Measurements from ENCODE around the gene ITPR1.

Gene ITPR1

GRCh38 chr3:4690277-4690676 lies 197.1 kb downstream of the ITPR1 start:
- DNase-seq = no peak

GRCh38 chr3:4693620-4694019 lies 200.5 kb downstream of the ITPR1 start:
- no peak for DNase-seq

GRCh38 chr3:4695846-4696245 lies 202.7 kb downstream of the ITPR1 start:
- no peak for DNase-seq

- no peak for DNase-seq
These were observed 203.1 kb downstream of the ITPR1 start for GRCh38 chr3:4696266-4696665.

GRCh38 chr3:4698125-4698821 lies 205.1 kb downstream of the ITPR1 start:
- DNase-seq = no peak

- no peak for DNase-seq
These were observed 209.9 kb downstream of the ITPR1 start for GRCh38 chr3:4703054-4703480.

- DNase-seq = no peak
These were observed 211.4 kb downstream of the ITPR1 start for GRCh38 chr3:4704552-4704951.

GRCh38 chr3:4707324-4707723 lies 214.2 kb downstream of the ITPR1 start:
- no peak for DNase-seq

- no peak for DNase-seq
These were observed 215.1 kb downstream of the ITPR1 start for GRCh38 chr3:4708230-4708629.

- DNase-seq = no peak
These were observed 216.2 kb downstream of the ITPR1 start for GRCh38 chr3:4709341-4709740.

- DNase-seq = no peak
These were observed 217.0 kb downstream of the ITPR1 start for GRCh38 chr3:4710191-4710590.

- DNase-seq = no peak
These were observed 218.5 kb downstream of the ITPR1 start for GRCh38 chr3:4711680-4711992.

- no peak for DNase-seq
These were observed 219.0 kb downstream of the ITPR1 start for GRCh38 chr3:4712109-4712508.

- DNase-seq = no peak
These were observed 220.9 kb downstream of the ITPR1 start for GRCh38 chr3:4714045-4714444.

GRCh38 chr3:4716266-4716665 lies 223.1 kb downstream of the ITPR1 start:
- no peak for DNase-seq

- no peak for DNase-seq
These were observed 223.7 kb downstream of the ITPR1 start for GRCh38 chr3:4716706-4717362.

- no peak for DNase-seq
These were observed 224.2 kb downstream of the ITPR1 start for GRCh38 chr3:4717363-4717740.

- no peak for DNase-seq
These were observed 225.1 kb downstream of the ITPR1 start for GRCh38 chr3:4718179-4718736.

GRCh38 chr3:4719046-4719501 lies 225.9 kb downstream of the ITPR1 start:
- no peak for DNase-seq

- no peak for DNase-seq
These were observed 227.3 kb downstream of the ITPR1 start for GRCh38 chr3:4720316-4721075.

GRCh38 chr3:4721511-4721911 lies 228.4 kb downstream of the ITPR1 start:
- DNase-seq = no peak

- DNase-seq = peak; percentile 27
These were observed 229.0 kb downstream of the ITPR1 start for GRCh38 chr3:4722103-4722502.

GRCh38 chr3:4724051-4724629 lies 231.0 kb downstream of the ITPR1 start:
- DNase-seq = no peak

Measured in stimulated activated CD4-positive, alpha-beta T cell treated with anti-CD3 and anti-CD28 coated beads, Interleukin-15, amount 100 ng/mL, for 24 hours (primary cell).